ENCODE results near the gene DDX6.

DNA sequence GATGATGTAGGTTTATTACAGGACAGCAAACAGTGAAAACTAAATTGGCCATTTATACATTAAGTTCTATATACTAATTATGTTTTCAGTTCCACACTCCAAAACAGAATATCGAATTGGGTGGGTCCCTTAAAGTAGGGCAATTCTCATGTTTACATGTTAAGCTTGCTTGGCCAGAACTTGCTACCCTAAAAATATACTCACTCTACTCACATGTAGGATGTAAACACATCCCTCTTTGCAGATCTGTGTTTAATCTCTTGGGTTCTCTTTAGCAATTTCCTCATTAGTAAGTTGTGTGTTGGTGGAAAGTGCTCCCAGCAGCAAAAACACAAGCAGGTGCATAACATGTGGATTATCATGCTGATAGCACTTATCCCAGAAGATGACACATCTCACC lies 22.6 kb upstream of the DDX6 start:
- TF ChIP-seq POLR2AphosphoS5 (IDR thresholded peaks at IDR 0.05; ENCODE audit: low read depth, low read length) = no peak
- TF ChIP-seq POLR2A (IDR thresholded peaks at IDR 0.05; ENCODE audit: low read depth, low read length) = no peak

All from GM12891 (cell line).